ENCODE data around the gene MAPRE3.

The MAPRE3 gene

GRCh38 chr2:27038631-27039339 lies 68.3 kb downstream of the MAPRE3 start:
- Histone ChIP-seq H3K27me3 (ENCODE audit: control insufficient read depth, insufficient read depth, low read length) (no peaks in the 10 kb centered on the region), H3K9me3 (ENCODE audit: control insufficient read depth, insufficient read depth, low read length) (no peaks in the 10 kb centered on the region), H3K27ac (ENCODE audit: low read length) (no peak overlapping the region), H3K4me1 (ENCODE audit: control insufficient read depth, insufficient read depth, low read length) (no peaks in the 10 kb centered on the region), H3K4me3 (ENCODE audit: low read length) (no peak overlapping the region), H3K36me3 (ENCODE audit: control insufficient read depth, insufficient read depth, low read length) (peaks cover 36% of the 10 kb centered on the region)
- WGBS (ENCODE audit: insufficient coverage, insufficient read length) = no CpG with 5 or more reads among the region's 17 CpGs
- DNase-seq (ENCODE audit: low read depth, low spot score) = no peak

DNA sequence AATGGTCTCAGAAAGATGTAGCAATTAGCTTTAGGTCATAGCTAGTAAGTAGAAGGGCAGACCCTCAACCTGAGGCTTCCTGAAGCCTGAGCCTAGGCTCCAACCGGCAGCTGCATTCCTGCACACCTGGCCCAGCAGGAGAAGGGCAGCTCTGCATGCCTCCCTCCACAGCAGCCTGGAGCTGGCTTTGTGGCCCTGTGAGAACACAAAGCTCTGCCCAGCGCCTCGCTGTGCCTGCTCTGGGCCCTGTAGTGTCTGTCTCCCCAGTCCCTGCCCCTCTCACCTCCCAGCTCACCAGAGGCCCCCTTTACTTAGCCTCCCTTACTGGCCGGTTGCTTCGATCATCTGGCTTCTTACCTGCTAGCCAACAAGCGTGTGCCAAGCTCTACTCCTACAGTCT lies 69.0 kb downstream of the MAPRE3 start:
- no peak for DNase-seq (ENCODE audit: low read depth, low spot score)
- no peaks in the 10 kb centered on the region for H3K4me1 ChIP-seq (ENCODE audit: control insufficient read depth, insufficient read depth, low read length)
- peaks cover 36% of the 10 kb centered on the region for H3K36me3 ChIP-seq (ENCODE audit: control insufficient read depth, insufficient read depth, low read length)
- WGBS (ENCODE audit: insufficient coverage, insufficient read length) = no CpG with 5 or more reads among the region's 6 CpGs
- H3K27ac ChIP-seq (ENCODE audit: low read length) = no peak overlapping the region
- no peak overlapping the region for H3K4me3 ChIP-seq (ENCODE audit: low read length)
- H3K27me3 ChIP-seq (ENCODE audit: control insufficient read depth, insufficient read depth, low read length) = no peaks in the 10 kb centered on the region
- no peaks in the 10 kb centered on the region for H3K9me3 ChIP-seq (ENCODE audit: control insufficient read depth, insufficient read depth, low read length)

DNA sequence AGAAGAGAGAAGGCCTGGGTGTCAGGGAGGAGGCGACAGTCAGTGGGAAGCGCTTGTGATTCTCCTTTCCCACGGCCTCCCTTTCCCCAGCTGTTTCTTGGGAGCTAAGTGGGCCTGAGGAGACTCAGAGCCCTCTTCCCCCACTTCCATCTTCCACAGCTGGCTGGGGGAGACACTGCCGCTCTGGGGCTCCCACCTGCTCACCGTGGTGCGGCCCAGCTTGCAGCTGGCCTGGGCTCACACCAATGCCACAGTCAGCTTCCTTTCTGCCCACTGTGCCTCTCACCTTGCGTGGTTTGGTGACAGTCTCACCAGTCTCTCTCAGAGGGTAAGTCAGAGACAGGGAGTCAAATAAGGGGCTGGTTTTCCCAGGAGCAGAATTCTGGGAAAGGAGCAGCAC lies 69.4 kb downstream of the MAPRE3 start:
- no peak for DNase-seq (ENCODE audit: low read depth, low spot score)
- no peak overlapping the region for H3K27ac ChIP-seq (ENCODE audit: low read length)
- no peaks in the 10 kb centered on the region for H3K4me1 ChIP-seq (ENCODE audit: control insufficient read depth, insufficient read depth, low read length)
- no peaks in the 10 kb centered on the region for H3K27me3 ChIP-seq (ENCODE audit: control insufficient read depth, insufficient read depth, low read length)
- no CpG with 5 or more reads among the region's 7 CpGs for WGBS (ENCODE audit: insufficient coverage, insufficient read length)
- H3K4me3 ChIP-seq (ENCODE audit: low read length) = no peak overlapping the region
- peaks cover 36% of the 10 kb centered on the region for H3K36me3 ChIP-seq (ENCODE audit: control insufficient read depth, insufficient read depth, low read length)
- H3K9me3 ChIP-seq (ENCODE audit: control insufficient read depth, insufficient read depth, low read length) = no peaks in the 10 kb centered on the region

- no peak for DNase-seq (ENCODE audit: low read depth, low spot score)
- Histone ChIP-seq H3K27me3 (ENCODE audit: control insufficient read depth, insufficient read depth, low read length) (no peaks in the 10 kb centered on the region), H3K4me3 (ENCODE audit: low read length) (no peak overlapping the region), H3K27ac (ENCODE audit: low read length) (no peak overlapping the region), H3K9me3 (ENCODE audit: control insufficient read depth, insufficient read depth, low read length) (no peaks in the 10 kb centered on the region), H3K4me1 (ENCODE audit: control insufficient read depth, insufficient read depth, low read length) (no peaks in the 10 kb centered on the region), H3K36me3 (ENCODE audit: control insufficient read depth, insufficient read depth, low read length) (peaks cover 36% of the 10 kb centered on the region)
- WGBS (ENCODE audit: insufficient coverage, insufficient read length) = no CpG with 5 or more reads among the region's 8 CpGs
These were observed 69.8 kb downstream of the MAPRE3 start for GRCh38 chr2:27040282-27040681.

GRCh38 chr2:27041752-27042151 lies 71.3 kb downstream of the MAPRE3 start:
- peaks cover 26% of the 10 kb centered on the region for H3K36me3 ChIP-seq (ENCODE audit: control insufficient read depth, insufficient read depth, low read length)
- no peaks in the 10 kb centered on the region for H3K27me3 ChIP-seq (ENCODE audit: control insufficient read depth, insufficient read depth, low read length)

GRCh38 chr2:27042159-27042661 lies 71.8 kb downstream of the MAPRE3 start:
- H3K27me3 ChIP-seq (ENCODE audit: control insufficient read depth, insufficient read depth, low read length) = no peaks in the 10 kb centered on the region
- H3K4me1 ChIP-seq (ENCODE audit: control insufficient read depth, insufficient read depth, low read length) = no peaks in the 10 kb centered on the region
- no peak overlapping the region for H3K27ac ChIP-seq (ENCODE audit: low read length)
- H3K4me3 ChIP-seq (ENCODE audit: low read length) = no peak overlapping the region
- no CpG with 5 or more reads among the region's 10 CpGs for WGBS (ENCODE audit: insufficient coverage, insufficient read length)
- no peak for DNase-seq (ENCODE audit: low read depth, low spot score)
- H3K36me3 ChIP-seq (ENCODE audit: control insufficient read depth, insufficient read depth, low read length) = peaks cover 23% of the 10 kb centered on the region
- H3K9me3 ChIP-seq (ENCODE audit: control insufficient read depth, insufficient read depth, low read length) = no peaks in the 10 kb centered on the region

More at GRCh38 chr2:27041752-27042151, 71.3 kb downstream of the MAPRE3 start:
- Histone ChIP-seq H3K4me1 (ENCODE audit: control insufficient read depth, insufficient read depth, low read length) (no peaks in the 10 kb centered on the region), H3K27ac (ENCODE audit: low read length) (no peak overlapping the region), H3K4me3 (ENCODE audit: low read length) (no peak overlapping the region), H3K9me3 (ENCODE audit: control insufficient read depth, insufficient read depth, low read length) (no peaks in the 10 kb centered on the region)
- DNase-seq (ENCODE audit: low read depth, low spot score) = no peak
- WGBS (ENCODE audit: insufficient coverage, insufficient read length) = no CpG with 5 or more reads among the region's 5 CpGs

DNA sequence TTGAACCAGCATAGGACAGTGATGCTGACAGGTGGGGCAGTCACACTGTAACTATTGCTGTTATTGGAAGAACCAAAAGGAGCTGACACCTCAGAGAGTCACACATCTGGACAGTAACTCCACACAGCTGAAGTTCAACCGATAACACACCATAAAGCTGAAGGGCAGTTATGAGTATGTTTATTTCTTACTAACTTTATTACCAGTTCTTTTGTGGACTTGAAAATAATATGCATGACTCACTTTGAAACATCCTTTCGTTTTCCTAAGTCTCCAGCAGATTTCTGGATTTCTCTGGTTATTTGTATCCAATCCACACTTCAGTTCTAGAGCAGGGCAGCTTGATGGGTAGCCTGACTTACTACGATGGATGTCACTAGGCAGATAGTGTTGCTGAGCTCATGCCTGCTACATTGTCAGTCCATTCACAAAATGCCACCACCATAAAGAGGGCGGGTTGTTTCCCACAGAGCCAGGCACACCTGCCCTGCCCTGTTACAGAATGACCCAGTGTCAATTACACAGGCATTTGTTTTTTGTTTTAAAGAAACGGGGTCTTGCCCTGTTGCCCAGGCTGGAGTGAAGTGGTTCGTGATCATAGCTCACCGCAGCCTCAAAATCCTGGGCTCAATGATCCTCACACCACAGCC lies 72.7 kb downstream of the MAPRE3 start:
- Histone ChIP-seq H3K4me3 (ENCODE audit: low read length) (no peak overlapping the region), H3K4me1 (ENCODE audit: control insufficient read depth, insufficient read depth, low read length) (no peaks in the 10 kb centered on the region), H3K27ac (ENCODE audit: low read length) (no peak overlapping the region), H3K27me3 (ENCODE audit: control insufficient read depth, insufficient read depth, low read length) (no peaks in the 10 kb centered on the region), H3K36me3 (ENCODE audit: control insufficient read depth, insufficient read depth, low read length) (peaks cover 15% of the 10 kb centered on the region), H3K9me3 (ENCODE audit: control insufficient read depth, insufficient read depth, low read length) (no peaks in the 10 kb centered on the region)
- DNase-seq (ENCODE audit: low read depth, low spot score) = no peak
- WGBS (ENCODE audit: insufficient coverage, insufficient read length) = no CpG with 5 or more reads among the region's 7 CpGs

- DNase-seq (ENCODE audit: low read depth, low spot score) = no peak
- Histone ChIP-seq H3K4me1 (ENCODE audit: control insufficient read depth, insufficient read depth, low read length) (no peaks in the 10 kb centered on the region), H3K9me3 (ENCODE audit: control insufficient read depth, insufficient read depth, low read length) (no peaks in the 10 kb centered on the region), H3K4me3 (ENCODE audit: low read length) (peak overlapping the region; percentile 88), H3K36me3 (ENCODE audit: control insufficient read depth, insufficient read depth, low read length) (no peaks in the 10 kb centered on the region; the same call in 1 of the 2 replicates), H3K27me3 (ENCODE audit: control insufficient read depth, insufficient read depth, low read length) (no peaks in the 10 kb centered on the region), H3K27ac (ENCODE audit: low read length) (no peak overlapping the region)
- WGBS (ENCODE audit: insufficient coverage, insufficient read length) = no CpG with 5 or more reads among the region's 52 CpGs
These were observed 79.2 kb downstream of the MAPRE3 start for GRCh38 chr2:27049422-27050280.

DNA sequence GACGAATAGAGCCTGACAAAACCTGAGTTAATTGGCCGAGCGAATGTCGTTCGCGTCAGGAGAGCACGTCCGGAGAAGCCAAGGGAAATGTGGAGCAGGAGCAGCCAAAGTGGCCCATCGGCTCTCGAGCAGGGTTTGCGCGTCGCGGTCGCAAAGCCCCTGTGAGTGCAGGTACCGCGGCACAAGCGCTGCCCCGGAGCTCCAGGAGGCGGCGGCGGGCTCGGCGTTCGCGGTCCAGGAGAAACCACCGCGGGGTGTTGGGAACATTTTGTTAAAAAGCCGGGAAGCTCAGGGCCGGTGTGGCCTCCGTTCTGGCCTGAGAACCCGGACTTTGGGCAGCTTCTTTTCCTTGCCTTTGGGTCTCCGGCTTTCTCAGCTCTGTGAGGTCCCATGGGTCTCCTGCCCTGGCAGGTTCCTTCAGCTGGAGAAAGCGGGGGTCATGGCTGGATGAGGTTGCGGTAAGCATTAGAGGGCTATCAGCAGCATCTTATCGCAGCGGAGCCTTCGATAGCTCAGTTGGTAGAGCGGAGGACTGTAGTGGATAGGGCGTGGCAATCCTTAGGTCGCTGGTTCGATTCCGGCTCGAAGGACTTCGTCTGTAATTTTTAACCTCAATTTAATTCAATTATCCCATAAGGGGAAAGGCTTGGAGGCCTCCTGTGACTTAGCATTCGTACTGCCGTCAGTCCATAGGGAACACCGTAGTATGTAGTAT lies 80.0 kb downstream of the MAPRE3 start:
- Histone ChIP-seq H3K4me1 (ENCODE audit: control insufficient read depth, insufficient read depth, low read length) (no peaks in the 10 kb centered on the region), H3K4me3 (ENCODE audit: low read length) (peak overlapping the region; percentile 88; the same call in 1 of the 2 replicates), H3K36me3 (ENCODE audit: control insufficient read depth, insufficient read depth, low read length) (peaks cover 3% of the 10 kb centered on the region; the same call in 1 of the 2 replicates), H3K9me3 (ENCODE audit: control insufficient read depth, insufficient read depth, low read length) (no peaks in the 10 kb centered on the region), H3K27ac (ENCODE audit: low read length) (no peak overlapping the region), H3K27me3 (ENCODE audit: control insufficient read depth, insufficient read depth, low read length) (no peaks in the 10 kb centered on the region)
- WGBS (ENCODE audit: insufficient coverage, insufficient read length) = no CpG with 5 or more reads among the region's 48 CpGs
- DNase-seq (ENCODE audit: low read depth, low spot score) = peak; percentile 80

Measured in iPS DF 6.9 (cell line).